Measurements from ENCODE around the gene TNNI2.

- TF ChIP-seq CTCF (conservative IDR thresholded peaks at IDR 0.05 in 1 of 2, IDR thresholded peaks at IDR 0.05 in 1 of 2; ENCODE audit: low read depth in 1 of 2, low read length in 2 of 2) = no peak
- TF ChIP-seq EZH2 (IDR thresholded peaks at IDR 0.05; ENCODE audit: low read length, missing control alignments) = no peak
Measured at GRCh38 chr11:1797391-1798125, 41.2 kb upstream of the TNNI2 start.
